ENCODE measurements around the gene PDZD8. TPM values are rescaled to one million over a fixed set of nuclear protein-coding genes. Genes with fewer than 3 reads are reported as not detected.

The PDZD8 gene
- polyA plus RNA-seq, 10 donors: 13.6 to 19.7 (median 17.1) TPM

Other genes with a start within 250 kb of the PDZD8 start
- gene VAX1, start 237.2 kb downstream of the PDZD8 start, polyA plus RNA-seq (ENCODE audit: insufficient read length in 10 of 10): under 1 TPM in 4 of 10 donors, not detected in 6; 0.08 to 0.27 (median 0.09) TPM
- not detected for gene KCNK18, start 178.0 kb downstream of the PDZD8 start, polyA plus RNA-seq (ENCODE audit: insufficient read length in 10 of 10)
- gene SLC18A2, start 134.3 kb downstream of the PDZD8 start, polyA plus RNA-seq (ENCODE audit: insufficient read length in 10 of 10): 1 to 10 TPM in 2 of 10 donors, under 1 TPM in 8; 0.31 to 1.6 (median 0.49) TPM
- gene EMX2, start 167.3 kb upstream of the PDZD8 start, polyA plus RNA-seq (ENCODE audit: insufficient read length in 10 of 10): 10 to 100 TPM; 11.0 to 25.7 (median 14.2) TPM